Measurements from ENCODE around the gene SH2D5. TPM values are rescaled to one million over a fixed set of nuclear protein-coding genes. Genes with fewer than 3 reads are reported as not detected.

The SH2D5 gene
- total RNA-seq, 1 experiment from 2014 or later: 7.1 TPM

GRCh38 chr1:20689645-20690056, 42.9 kb downstream of the SH2D5 start:
- DNase-seq (no peak), ATAC-seq (no peak)
- H3K36me3 ChIP-seq (ENCODE audit: low read depth, low read length): no peaks in the 10 kb centered on the region
- POLR2A ChIA-PET (ENCODE audit: unreplicated experiment): no interaction called here
- H2AFZ ChIP-seq (ENCODE audit: low read length): no peak overlapping the region
- H3F3A ChIP-seq (ENCODE audit: low read length, unreplicated experiment): no peaks in the 10 kb centered on the region
- H3K9me2 ChIP-seq (replicated peaks; ENCODE audit: low read length): no peaks in the 10 kb centered on the region
- H3K27ac ChIP-seq (ENCODE audit: low read length): no peak overlapping the region
- TF ChIP-seq CTCF (conservative IDR thresholded peaks at IDR 0.05; ENCODE audit: low read depth, low read length) (no peak), EZH2phosphoT487 (IDR thresholded peaks at IDR 0.05; ENCODE audit: borderline replicate concordance, low read length) (no peak), EZH2 (IDR thresholded peaks at IDR 0.05; ENCODE audit: low read length, unreplicated experiment) (no peak)
- BruUV-seq (replicated peaks): no TSS peak
- no peaks in the 10 kb centered on the region for H3K4me1 ChIP-seq (ENCODE audit: insufficient read depth, low read length)
- no peak overlapping the region for H3K4me2 ChIP-seq (ENCODE audit: low read length)
- H3K4me3 ChIP-seq (ENCODE audit: low read length): no peak overlapping the region
- no peaks in the 10 kb centered on the region for H4K20me1 ChIP-seq (ENCODE audit: low read length)
- H3K9me3 ChIP-seq (ENCODE audit: low read length): no peaks in the 10 kb centered on the region
- no peaks in the 10 kb centered on the region for H3K27me3 ChIP-seq (ENCODE audit: low read length)
- no peaks in the 10 kb centered on the region for H3K79me2 ChIP-seq (ENCODE audit: low read length)
- intact Hi-C loops (cut with micrococcal nuclease): loop anchor here (10.0 kb wide), 1 partner anchor 295 kb away; no protein-coding TSS in a partner anchor
- CTCF ChIA-PET: no interaction called here
- H3K9ac ChIP-seq (ENCODE audit: low read length): no peak overlapping the region

GRCh38 chr1:20686883-20687725, 45.4 kb downstream of the SH2D5 start:
- TF ChIP-seq CTCF (conservative IDR thresholded peaks at IDR 0.05; ENCODE audit: low read depth, low read length) (no peak), EZH2phosphoT487 (IDR thresholded peaks at IDR 0.05; ENCODE audit: borderline replicate concordance, low read length) (no peak), EZH2 (IDR thresholded peaks at IDR 0.05; ENCODE audit: low read length, unreplicated experiment) (no peak)
- Histone ChIP-seq H2AFZ (ENCODE audit: low read length) (no peak overlapping the region), H3K4me1 (ENCODE audit: insufficient read depth, low read length) (no peaks in the 10 kb centered on the region), H3K4me2 (ENCODE audit: low read length) (no peak overlapping the region), H3K9me2 (replicated peaks; ENCODE audit: low read length) (no peaks in the 10 kb centered on the region), H4K20me1 (ENCODE audit: low read length) (no peaks in the 10 kb centered on the region), H3F3A (ENCODE audit: low read length, unreplicated experiment) (no peaks in the 10 kb centered on the region), H3K27me3 (ENCODE audit: low read length) (no peaks in the 10 kb centered on the region), H3K27ac (ENCODE audit: low read length) (no peak overlapping the region), H3K36me3 (ENCODE audit: low read depth, low read length) (no peaks in the 10 kb centered on the region), H3K4me3 (ENCODE audit: low read length) (no peak overlapping the region), H3K79me2 (ENCODE audit: low read length) (no peaks in the 10 kb centered on the region), H3K9me3 (ENCODE audit: low read length) (no peaks in the 10 kb centered on the region), H3K9ac (ENCODE audit: low read length) (no peak overlapping the region)
- CTCF ChIA-PET: no interaction called here
- ATAC-seq (no peak), DNase-seq (no peak)
- BruUV-seq (replicated peaks): no TSS peak
- intact Hi-C loops (cut with micrococcal nuclease): no loop called here
- POLR2A ChIA-PET (ENCODE audit: unreplicated experiment): no interaction called here

- Histone ChIP-seq H3K27ac (ENCODE audit: low read length) (no peak overlapping the region), H3K9me3 (ENCODE audit: low read length) (no peaks in the 10 kb centered on the region), H3K4me2 (ENCODE audit: low read length) (no peak overlapping the region), H4K20me1 (ENCODE audit: low read length) (no peaks in the 10 kb centered on the region), H3K4me3 (ENCODE audit: low read length) (no peak overlapping the region), H3K27me3 (ENCODE audit: low read length) (no peaks in the 10 kb centered on the region), H3K9me2 (replicated peaks; ENCODE audit: low read length) (no peaks in the 10 kb centered on the region), H3K36me3 (ENCODE audit: low read depth, low read length) (no peaks in the 10 kb centered on the region), H2AFZ (ENCODE audit: low read length) (no peak overlapping the region), H3K9ac (ENCODE audit: low read length) (no peak overlapping the region), H3K4me1 (ENCODE audit: insufficient read depth, low read length) (no peaks in the 10 kb centered on the region), H3F3A (ENCODE audit: low read length, unreplicated experiment) (no peaks in the 10 kb centered on the region), H3K79me2 (ENCODE audit: low read length) (no peaks in the 10 kb centered on the region)
- intact Hi-C loops (cut with micrococcal nuclease): no loop called here
- no TSS peak for BruUV-seq (replicated peaks)
- DNase-seq (no peak), ATAC-seq (no peak)
- POLR2A ChIA-PET (ENCODE audit: unreplicated experiment): no interaction called here
- no peak for TF ChIP-seq EZH2 (IDR thresholded peaks at IDR 0.05; ENCODE audit: low read length, unreplicated experiment)
- TF ChIP-seq CTCF (conservative IDR thresholded peaks at IDR 0.05; ENCODE audit: low read depth, low read length): no peak
- no peak for TF ChIP-seq EZH2phosphoT487 (IDR thresholded peaks at IDR 0.05; ENCODE audit: borderline replicate concordance, low read length)
- CTCF ChIA-PET: no interaction called here
Measured at GRCh38 chr1:20685741-20686140, 46.8 kb downstream of the SH2D5 start.
